GM23338 (cell line): ENCODE measurements around the gene RBFOX1. TPM values are rescaled to one million over a fixed set of nuclear protein-coding genes. Genes with fewer than 3 reads are reported as not detected.

Experiments
- ATAC-seq: fragments of 200-7000 bp; cut with Tn5 transposase; 3 replicates; pipeline ENCODE4 v1.9.1; 2020
- DNase-seq: peaks from one replicate; pipeline ENCODE4 v3.0.0-alpha.2; 2015; ENCODE audit warnings: low spot score
- H2AFZ ChIP-seq: fragments of 200-600 bp; sonication (generic); 2 replicates; pipeline ENCODE4 v1.8.0; 2016; ENCODE audit warnings: antibody characterized with exemption, mild to moderate bottlenecking, moderate library complexity
- H3F3A ChIP-seq: fragments of 200-600 bp; sonication (generic); replicated peaks from 2 replicates; pipeline ENCODE4 v1.8.0; 2017; ENCODE audit warnings: antibody characterized with exemption, mixed run types, low read depth
- H3K27ac ChIP-seq: fragments of 200-600 bp; sonication (generic); 2 replicates; pipeline ENCODE4 v1.6.1; 2016; ENCODE audit warnings: low read depth
- H3K27me3 ChIP-seq: fragments of 200-600 bp; sonication (generic); 2 replicates; pipeline ENCODE4 v1.8.0; 2016; ENCODE audit warnings: mild to moderate bottlenecking, mixed run types, moderate library complexity; ENCODE audit not compliant: insufficient read depth
- H3K36me3 ChIP-seq: fragments of 200-600 bp; sonication (generic); 2 replicates; pipeline ENCODE4 v1.8.0; 2016; ENCODE audit warnings: mild to moderate bottlenecking; ENCODE audit not compliant: insufficient read depth
- H3K4me1 ChIP-seq: fragments of 200-600 bp; sonication (generic); 2 replicates; pipeline ENCODE4 v1.8.0; 2016; ENCODE audit warnings: mild to moderate bottlenecking, moderate library complexity; ENCODE audit not compliant: insufficient read depth
- H3K4me2 ChIP-seq: fragments of 200-600 bp; sonication (generic); 2 replicates; pipeline ENCODE4 v1.7.1; 2017; ENCODE audit warnings: mixed run types
- H3K4me3 ChIP-seq: fragments of 200-600 bp; sonication (generic); 2 replicates; pipeline ENCODE4 v1.6.1; 2016; ENCODE audit warnings: mixed run types
- H3K79me2 ChIP-seq: fragments of 200-600 bp; sonication (generic); replicated peaks from 2 replicates; pipeline ENCODE4 v1.8.0; 2017; ENCODE audit warnings: mild to moderate bottlenecking; ENCODE audit not compliant: insufficient read depth
- H3K9me2 ChIP-seq: fragments of 200-600 bp; sonication (generic); 2 replicates; pipeline ENCODE4 v1.8.0; 2017; ENCODE audit not compliant: insufficient read depth
- H4K20me1 ChIP-seq: fragments of 200-600 bp; sonication (generic); replicated peaks from 2 replicates; pipeline ENCODE4 v1.8.0; 2017; ENCODE audit warnings: mild to moderate bottlenecking; ENCODE audit not compliant: insufficient read depth
- H3K27ac Mint-ChIP-seq: 2 replicates; pipeline ENCODE4 v1.8.0; 2020; ENCODE audit warnings: inconsistent platforms, mild to moderate bottlenecking, moderate library complexity, mixed read lengths
- H3K27me3 Mint-ChIP-seq: 3 replicates; pipeline ENCODE4 v1.8.0; 2022; ENCODE audit warnings: low read depth, mild to moderate bottlenecking, moderate library complexity, mixed read lengths, inconsistent platforms; ENCODE audit not compliant: insufficient read depth, poor library complexity
- H3K36me3 Mint-ChIP-seq: 3 replicates; pipeline ENCODE4 v1.8.0; 2021; ENCODE audit warnings: low read depth, mild to moderate bottlenecking, inconsistent platforms, moderate library complexity, mixed read lengths
- H3K4me1 Mint-ChIP-seq: 3 replicates; pipeline ENCODE4 v1.8.0; 2020; ENCODE audit warnings: mild to moderate bottlenecking, inconsistent platforms, mixed read lengths
- H3K4me3 Mint-ChIP-seq: 3 replicates; pipeline ENCODE4 v1.8.0; 2021; ENCODE audit warnings: moderate library complexity, mild to moderate bottlenecking, inconsistent platforms, mixed read lengths
- H3K9me3 Mint-ChIP-seq: 3 replicates; pipeline ENCODE4 v1.8.0; 2020; ENCODE audit warnings: moderate library complexity, mild to moderate bottlenecking, inconsistent platforms, mixed read lengths
- CREB1 ChIP-seq: fragments of 250-450 bp; sonication (Bioruptor Pico); IDR thresholded peaks from 2 replicates; pipeline ENCODE4 v1.5.0; 2020; ENCODE audit warnings: low read depth, mild to moderate bottlenecking, moderate library complexity
- EZH2 ChIP-seq: fragments of 200-600 bp; sonication (generic); IDR thresholded peaks from one replicate; pipeline ENCODE4 v1.8.0; 2017; ENCODE audit warnings: antibody characterized with exemption, mild to moderate bottlenecking, low read depth; ENCODE audit not compliant: unreplicated experiment
- JUNB ChIP-seq: IDR thresholded peaks from one replicate; pipeline ENCODE4 v1.6.1; 2016; ENCODE audit warnings: antibody characterized with exemption; ENCODE audit not compliant: unreplicated experiment
- ZNF331 ChIP-seq: fragments of 250-450 bp; sonication (Bioruptor Pico); IDR thresholded peaks from 2 replicates; pipeline ENCODE4 v1.5.0; 2020; ENCODE audit warnings: low read depth, mild to moderate bottlenecking, moderate library complexity
- polyA plus RNA-seq: library from polyadenylated mRNA; unstranded; fragments of >200 nt; fragmentation: Nextera tagmentation; extraction: Ambion mirVana; gene quantifications from 2 replicates; pipeline ENCODE4 v1.2.1, GENCODE V29; 2016
- total RNA-seq: library from RNA; depleted of rRNA; stranded (reverse); fragments of >200 nt; shearing (Covaris generic); gene quantifications from 2 replicates; pipeline ENCODE4 v1.2.3, GENCODE V29; 2014
- TF ChIP-seq, protein P1 (sequence below): fragments of 250-450 bp; sonication (Bioruptor Pico); IDR thresholded peaks from 2 replicates; pipeline ENCODE4 v1.5.0; 2020; ENCODE audit warnings: mild to moderate bottlenecking, moderate library complexity
- TF ChIP-seq, protein P2 (sequence below), 2 experiments: fragments of 200-600 bp in 1 of 2; sonication (generic) in 1 of 2; conservative IDR thresholded peaks; 2 replicates each; pipeline versions ENCODE4 v1.5.1 to v1.6.1; 2016 to 2017; ENCODE audit warnings: antibody characterized with exemption in 2 of 2, low read depth in 2 of 2, mild to moderate bottlenecking in 2 of 2, moderate library complexity in 1 of 2

The RBFOX1 gene
- total and polyA plus RNA-seq, 2 experiments from 2014 or later: 2.5 to 3.6 TPM

DNA sequence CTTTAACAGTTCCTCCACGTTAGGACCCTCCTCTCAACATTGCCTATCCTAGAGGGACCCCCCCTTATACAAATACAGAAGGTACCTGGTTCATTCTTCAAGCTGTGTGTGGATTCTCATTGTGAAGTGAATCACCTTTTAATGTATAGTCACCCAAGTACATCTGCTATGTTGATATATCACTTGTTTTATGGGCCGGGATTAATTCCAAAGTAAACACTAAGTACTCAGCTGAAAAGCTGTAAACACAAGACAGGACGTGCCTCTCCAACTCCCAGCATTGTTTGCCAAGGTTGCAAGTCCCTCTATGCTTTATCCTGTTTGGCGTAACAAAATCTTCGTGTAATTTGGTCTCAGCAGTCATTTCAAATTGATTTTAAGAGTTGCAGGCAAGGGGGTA, 123.6 kb downstream of the RBFOX1 start (continued):
- TF ChIP-seq CREB1 (CRISPR knock-in tag) (no peak), EZH2 (no peak), JUNB (no peak), ZNF331 (CRISPR knock-in tag) (no peak)
- TF ChIP-seq, protein P1, sequence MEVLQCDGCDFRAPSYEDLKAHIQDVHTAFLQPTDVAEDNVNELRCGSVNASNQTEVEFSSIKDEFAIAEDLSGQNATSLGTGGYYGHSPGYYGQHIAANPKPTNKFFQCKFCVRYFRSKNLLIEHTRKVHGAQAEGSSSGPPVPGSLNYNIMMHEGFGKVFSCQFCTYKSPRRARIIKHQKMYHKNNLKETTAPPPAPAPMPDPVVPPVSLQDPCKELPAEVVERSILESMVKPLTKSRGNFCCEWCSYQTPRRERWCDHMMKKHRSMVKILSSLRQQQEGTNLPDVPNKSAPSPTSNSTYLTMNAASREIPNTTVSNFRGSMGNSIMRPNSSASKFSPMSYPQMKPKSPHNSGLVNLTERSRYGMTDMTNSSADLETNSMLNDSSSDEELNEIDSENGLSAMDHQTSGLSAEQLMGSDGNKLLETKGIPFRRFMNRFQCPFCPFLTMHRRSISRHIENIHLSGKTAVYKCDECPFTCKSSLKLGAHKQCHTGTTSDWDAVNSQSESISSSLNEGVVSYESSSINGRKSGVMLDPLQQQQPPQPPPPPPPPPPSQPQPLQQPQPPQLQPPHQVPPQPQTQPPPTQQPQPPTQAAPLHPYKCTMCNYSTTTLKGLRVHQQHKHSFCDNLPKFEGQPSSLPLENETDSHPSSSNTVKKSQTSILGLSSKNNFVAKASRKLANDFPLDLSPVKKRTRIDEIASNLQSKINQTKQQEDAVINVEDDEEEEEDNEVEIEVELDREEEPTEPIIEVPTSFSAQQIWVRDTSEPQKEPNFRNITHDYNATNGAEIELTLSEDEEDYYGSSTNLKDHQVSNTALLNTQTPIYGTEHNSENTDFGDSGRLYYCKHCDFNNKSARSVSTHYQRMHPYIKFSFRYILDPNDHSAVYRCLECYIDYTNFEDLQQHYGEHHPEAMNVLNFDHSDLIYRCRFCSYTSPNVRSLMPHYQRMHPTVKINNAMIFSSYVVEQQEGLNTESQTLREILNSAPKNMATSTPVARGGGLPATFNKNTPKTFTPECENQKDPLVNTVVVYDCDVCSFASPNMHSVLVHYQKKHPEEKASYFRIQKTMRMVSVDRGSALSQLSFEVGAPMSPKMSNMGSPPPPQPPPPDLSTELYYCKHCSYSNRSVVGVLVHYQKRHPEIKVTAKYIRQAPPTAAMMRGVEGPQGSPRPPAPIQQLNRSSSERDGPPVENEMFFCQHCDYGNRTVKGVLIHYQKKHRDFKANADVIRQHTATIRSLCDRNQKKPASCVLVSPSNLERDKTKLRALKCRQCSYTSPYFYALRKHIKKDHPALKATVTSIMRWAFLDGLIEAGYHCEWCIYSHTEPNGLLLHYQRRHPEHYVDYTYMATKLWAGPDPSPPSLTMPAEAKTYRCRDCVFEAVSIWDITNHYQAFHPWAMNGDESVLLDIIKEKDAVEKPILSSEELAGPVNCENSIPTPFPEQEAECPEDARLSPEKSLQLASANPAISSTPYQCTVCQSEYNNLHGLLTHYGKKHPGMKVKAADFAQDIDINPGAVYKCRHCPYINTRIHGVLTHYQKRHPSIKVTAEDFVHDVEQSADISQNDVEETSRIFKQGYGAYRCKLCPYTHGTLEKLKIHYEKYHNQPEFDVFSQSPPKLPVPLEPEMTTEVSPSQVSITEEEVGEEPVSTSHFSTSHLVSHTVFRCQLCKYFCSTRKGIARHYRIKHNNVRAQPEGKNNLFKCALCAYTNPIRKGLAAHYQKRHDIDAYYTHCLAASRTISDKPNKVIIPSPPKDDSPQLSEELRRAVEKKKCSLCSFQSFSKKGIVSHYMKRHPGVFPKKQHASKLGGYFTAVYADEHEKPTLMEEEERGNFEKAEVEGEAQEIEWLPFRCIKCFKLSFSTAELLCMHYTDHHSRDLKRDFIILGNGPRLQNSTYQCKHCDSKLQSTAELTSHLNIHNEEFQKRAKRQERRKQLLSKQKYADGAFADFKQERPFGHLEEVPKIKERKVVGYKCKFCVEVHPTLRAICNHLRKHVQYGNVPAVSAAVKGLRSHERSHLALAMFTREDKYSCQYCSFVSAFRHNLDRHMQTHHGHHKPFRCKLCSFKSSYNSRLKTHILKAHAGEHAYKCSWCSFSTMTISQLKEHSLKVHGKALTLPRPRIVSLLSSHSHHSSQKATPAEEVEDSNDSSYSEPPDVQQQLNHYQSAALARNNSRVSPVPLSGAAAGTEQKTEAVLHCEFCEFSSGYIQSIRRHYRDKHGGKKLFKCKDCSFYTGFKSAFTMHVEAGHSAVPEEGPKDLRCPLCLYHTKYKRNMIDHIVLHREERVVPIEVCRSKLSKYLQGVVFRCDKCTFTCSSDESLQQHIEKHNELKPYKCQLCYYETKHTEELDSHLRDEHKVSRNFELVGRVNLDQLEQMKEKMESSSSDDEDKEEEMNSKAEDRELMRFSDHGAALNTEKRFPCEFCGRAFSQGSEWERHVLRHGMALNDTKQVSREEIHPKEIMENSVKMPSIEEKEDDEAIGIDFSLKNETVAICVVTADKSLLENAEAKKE (CRISPR knock-in tag): no peak

DNA sequence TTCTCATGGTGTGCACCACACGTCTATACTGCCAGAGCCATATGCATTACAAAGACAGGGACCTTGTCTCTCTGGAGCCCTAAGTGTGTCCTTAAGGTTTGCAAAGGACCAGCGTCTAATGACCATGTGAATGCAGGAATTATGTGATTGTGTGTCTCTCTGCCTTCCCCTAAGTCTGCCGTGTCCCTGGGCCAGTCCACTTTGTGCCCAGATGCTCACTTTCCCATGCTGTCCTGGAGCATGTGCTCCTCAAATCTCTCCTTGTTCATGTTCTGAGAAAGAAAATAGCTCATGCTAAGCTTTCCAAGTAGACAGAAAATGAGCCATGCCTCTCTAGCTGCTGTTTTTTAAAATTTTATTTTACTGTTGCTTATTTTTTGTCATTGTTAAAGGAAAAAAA, 125.5 kb downstream of the RBFOX1 start:
- no peak overlapping the region for H3K4me3 ChIP-seq
- no peak overlapping the region for H3K27ac ChIP-seq
- Mint-ChIP-seq H3K36me3 (no peaks in the 10 kb centered on the region), H3K4me1 (no peaks in the 10 kb centered on the region), H3K4me3 (no peak overlapping the region), H3K27ac (no peak overlapping the region), H3K9me3 (peaks cover 4% of the 10 kb centered on the region; the same call in 2 of the 3 replicates), H3K27me3 (no peaks in the 10 kb centered on the region)
- no peaks in the 10 kb centered on the region for H3K79me2 ChIP-seq
- no peaks in the 10 kb centered on the region for H3K27me3 ChIP-seq
- ATAC-seq (no peak), DNase-seq (no peak)
- no peaks in the 10 kb centered on the region for H3F3A ChIP-seq
- no peak overlapping the region for H2AFZ ChIP-seq
- TF ChIP-seq, protein P2, sequence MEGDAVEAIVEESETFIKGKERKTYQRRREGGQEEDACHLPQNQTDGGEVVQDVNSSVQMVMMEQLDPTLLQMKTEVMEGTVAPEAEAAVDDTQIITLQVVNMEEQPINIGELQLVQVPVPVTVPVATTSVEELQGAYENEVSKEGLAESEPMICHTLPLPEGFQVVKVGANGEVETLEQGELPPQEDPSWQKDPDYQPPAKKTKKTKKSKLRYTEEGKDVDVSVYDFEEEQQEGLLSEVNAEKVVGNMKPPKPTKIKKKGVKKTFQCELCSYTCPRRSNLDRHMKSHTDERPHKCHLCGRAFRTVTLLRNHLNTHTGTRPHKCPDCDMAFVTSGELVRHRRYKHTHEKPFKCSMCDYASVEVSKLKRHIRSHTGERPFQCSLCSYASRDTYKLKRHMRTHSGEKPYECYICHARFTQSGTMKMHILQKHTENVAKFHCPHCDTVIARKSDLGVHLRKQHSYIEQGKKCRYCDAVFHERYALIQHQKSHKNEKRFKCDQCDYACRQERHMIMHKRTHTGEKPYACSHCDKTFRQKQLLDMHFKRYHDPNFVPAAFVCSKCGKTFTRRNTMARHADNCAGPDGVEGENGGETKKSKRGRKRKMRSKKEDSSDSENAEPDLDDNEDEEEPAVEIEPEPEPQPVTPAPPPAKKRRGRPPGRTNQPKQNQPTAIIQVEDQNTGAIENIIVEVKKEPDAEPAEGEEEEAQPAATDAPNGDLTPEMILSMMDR (conservative IDR thresholded peaks at IDR 0.05; ENCODE audit: low read depth in 2 of 2): no peak
- no peaks in the 10 kb centered on the region for H3K9me2 ChIP-seq
- H3K36me3 ChIP-seq: no peaks in the 10 kb centered on the region
- H3K4me2 ChIP-seq: no peak overlapping the region
- H3K4me1 ChIP-seq: no peaks in the 10 kb centered on the region
- H4K20me1 ChIP-seq: no peaks in the 10 kb centered on the region
